Activated CD8-positive, alpha-beta memory T cell treated with anti-CD3 and anti-CD28 coated beads, Interleukin-2, amount 50 U/mL, for 24 hours (primary cell): ENCODE results near the gene MCHR2.

Source experiments
- DNase-seq: peaks from one replicate; pipeline ENCODE4 v3.0.0-alpha.2; 2020; ENCODE audit errors: extremely low read depth

Gene MCHR2

GRCh38 chr6:99905209-99906106, 88.6 kb downstream of the MCHR2 start:
- no peak for DNase-seq

- no peak for DNase-seq
Observed at GRCh38 chr6:99901596-99902384, 92.2 kb downstream of the MCHR2 start.

DNA sequence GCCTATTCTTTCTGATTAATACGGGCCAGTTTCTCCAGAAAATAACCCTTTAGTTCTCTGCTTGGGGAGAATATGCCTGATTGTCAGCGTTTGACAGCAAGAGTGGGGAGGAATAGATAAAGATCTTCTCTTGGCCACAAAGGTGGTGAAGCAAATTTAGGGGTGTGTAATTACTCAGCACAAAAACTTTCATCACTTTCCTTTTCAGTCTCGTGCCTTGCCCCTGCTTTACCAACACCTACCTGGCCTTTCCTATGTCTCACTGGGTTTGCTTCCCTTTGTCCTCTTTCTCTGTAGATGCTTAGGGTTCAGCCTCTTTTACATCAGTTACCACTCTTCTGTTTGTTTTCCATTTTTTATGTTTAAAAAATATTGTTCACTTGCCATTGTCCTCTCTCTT, 99.2 kb downstream of the MCHR2 start:
- no peak for DNase-seq

DNA sequence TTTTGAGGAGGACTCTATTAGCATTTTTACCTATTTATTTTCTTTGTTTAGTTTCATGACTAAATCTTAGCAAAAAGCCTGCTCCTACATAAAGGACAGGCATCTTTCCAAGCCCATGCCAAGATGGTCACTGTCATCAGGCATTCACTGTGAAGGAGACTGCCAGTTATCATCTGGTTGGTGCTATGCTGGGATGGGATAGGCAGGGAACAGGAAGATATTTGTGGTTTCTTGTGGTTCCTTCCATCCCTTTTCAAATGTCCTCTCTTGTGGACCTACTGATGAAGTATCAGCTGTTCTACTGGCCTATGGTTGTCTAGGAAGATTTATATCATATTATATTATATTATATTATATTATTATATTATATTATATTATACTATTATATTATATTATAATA, 107.0 kb downstream of the MCHR2 start:
- no peak for DNase-seq

GRCh38 chr6:99885051-99885450, 109.0 kb downstream of the MCHR2 start:
- DNase-seq: no peak

- DNase-seq: no peak
Observed at GRCh38 chr6:99882128-99882702, 111.8 kb downstream of the MCHR2 start.

- DNase-seq: no peak
Observed at GRCh38 chr6:99879431-99879830, 114.6 kb downstream of the MCHR2 start.

GRCh38 chr6:99875068-99875467, 119.0 kb downstream of the MCHR2 start:
- no peak for DNase-seq

GRCh38 chr6:99873084-99873483, 120.9 kb downstream of the MCHR2 start:
- DNase-seq: no peak

DNA sequence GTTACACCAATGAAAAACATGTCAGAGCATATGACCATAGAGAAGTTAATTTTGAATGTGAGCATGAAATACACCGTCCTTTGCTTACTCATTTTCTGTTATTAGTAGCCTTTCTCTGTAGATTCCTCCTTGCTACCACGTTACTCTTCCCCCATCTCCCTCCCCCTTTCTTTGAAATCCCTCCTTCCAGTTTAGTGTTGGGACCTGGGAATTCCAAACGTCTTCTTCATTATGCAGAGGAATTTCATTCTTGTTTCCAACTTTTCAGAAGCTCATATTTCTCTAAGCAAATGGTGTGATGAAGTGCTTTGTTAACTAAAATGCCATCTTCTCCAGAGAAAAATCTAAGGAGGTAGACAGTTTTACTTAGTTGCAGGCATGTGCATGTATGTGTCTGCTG, 122.4 kb downstream of the MCHR2 start:
- DNase-seq: no peak
